ENCODE measurements around the gene SRPRB.

DNA sequence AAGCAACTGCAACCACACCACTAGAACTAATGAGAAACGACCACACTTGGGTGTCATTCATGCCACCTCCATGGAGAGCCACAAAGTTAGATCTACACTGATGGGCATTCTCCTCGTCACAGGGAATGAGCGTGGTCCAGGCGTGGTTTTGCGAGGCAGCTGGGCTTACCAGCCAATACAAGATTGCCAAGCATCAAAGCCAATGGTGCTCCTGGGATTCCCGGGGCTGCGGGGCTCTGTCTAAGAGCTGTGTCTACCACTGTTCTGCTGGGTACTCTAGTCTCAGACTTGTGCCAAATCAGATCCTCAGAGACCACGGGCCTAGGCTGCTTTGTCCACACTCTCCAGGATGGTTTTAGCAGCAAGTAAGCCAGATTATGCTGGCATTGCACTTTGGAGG lies 46.3 kb downstream of the SRPRB start:
- TF ChIP-seq JUND (IDR thresholded peaks at IDR 0.05; ENCODE audit: borderline replicate concordance, low read depth, low read length) (no peak), JUND (tag; IDR thresholded peaks at IDR 0.05; ENCODE audit: borderline replicate concordance, low read depth, low read length) (no peak), POLR2A (conservative IDR thresholded peaks at IDR 0.05) (no peak), RBM34 (IDR thresholded peaks at IDR 0.05; ENCODE audit: borderline replicate concordance, insufficient read depth, low read length) (no peak), EP300 (IDR thresholded peaks at IDR 0.05; ENCODE audit: low read length) (no peak), KDM4B (IDR thresholded peaks at IDR 0.05; ENCODE audit: borderline replicate concordance in 2 of 2, low read depth in 1 of 2) (no peak), FOXM1 (IDR thresholded peaks at IDR 0.05; ENCODE audit: low read depth) (no peak), FOXM1 (CRISPR knock-in tag; IDR thresholded peaks at IDR 0.05; ENCODE audit: low read depth) (no peak), TBP (optimal IDR thresholded peaks at IDR 0.05; ENCODE audit: low read depth, low read length) (no peak)
- TF ChIP-seq, protein P1, sequence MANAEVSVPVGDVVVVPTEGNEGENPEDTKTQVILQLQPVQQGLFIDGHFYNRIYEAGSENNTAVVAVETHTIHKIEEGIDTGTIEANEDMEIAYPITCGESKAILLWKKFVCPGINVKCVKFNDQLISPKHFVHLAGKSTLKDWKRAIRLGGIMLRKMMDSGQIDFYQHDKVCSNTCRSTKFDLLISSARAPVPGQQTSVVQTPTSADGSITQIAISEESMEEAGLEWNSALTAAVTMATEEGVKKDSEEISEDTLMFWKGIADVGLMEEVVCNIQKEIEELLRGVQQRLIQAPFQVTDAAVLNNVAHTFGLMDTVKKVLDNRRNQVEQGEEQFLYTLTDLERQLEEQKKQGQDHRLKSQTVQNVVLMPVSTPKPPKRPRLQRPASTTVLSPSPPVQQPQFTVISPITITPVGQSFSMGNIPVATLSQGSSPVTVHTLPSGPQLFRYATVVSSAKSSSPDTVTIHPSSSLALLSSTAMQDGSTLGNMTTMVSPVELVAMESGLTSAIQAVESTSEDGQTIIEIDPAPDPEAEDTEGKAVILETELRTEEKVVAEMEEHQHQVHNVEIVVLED (CRISPR knock-in tag; IDR thresholded peaks at IDR 0.05), result no peak
- TF ChIP-seq, protein P2, sequence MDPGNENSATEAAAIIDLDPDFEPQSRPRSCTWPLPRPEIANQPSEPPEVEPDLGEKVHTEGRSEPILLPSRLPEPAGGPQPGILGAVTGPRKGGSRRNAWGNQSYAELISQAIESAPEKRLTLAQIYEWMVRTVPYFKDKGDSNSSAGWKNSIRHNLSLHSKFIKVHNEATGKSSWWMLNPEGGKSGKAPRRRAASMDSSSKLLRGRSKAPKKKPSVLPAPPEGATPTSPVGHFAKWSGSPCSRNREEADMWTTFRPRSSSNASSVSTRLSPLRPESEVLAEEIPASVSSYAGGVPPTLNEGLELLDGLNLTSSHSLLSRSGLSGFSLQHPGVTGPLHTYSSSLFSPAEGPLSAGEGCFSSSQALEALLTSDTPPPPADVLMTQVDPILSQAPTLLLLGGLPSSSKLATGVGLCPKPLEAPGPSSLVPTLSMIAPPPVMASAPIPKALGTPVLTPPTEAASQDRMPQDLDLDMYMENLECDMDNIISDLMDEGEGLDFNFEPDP (CRISPR knock-in tag; IDR thresholded peaks at IDR 0.05), result no peak
